Activated CD8-positive, alpha-beta T cell treated with anti-CD3 and anti-CD28 coated beads for 36 hours (primary cell): Measurements from ENCODE around the gene EAF2. TPM values are rescaled to one million over a fixed set of nuclear protein-coding genes. Genes with fewer than 3 reads are reported as not detected.
A peak's percentile ranks its signal among the peaks of the same experiment; 100 is the strongest.

Source experiments
- ATAC-seq: fragments of 200-7000 bp; cut with Tn5 transposase; one replicate; pipeline ENCODE4 v1.10.0; 2021; ENCODE audit warnings: mild to moderate bottlenecking, moderate library complexity
- CTCF ChIA-PET: fragments of 350-600 bp; sonication (Branson Sonifier 250); formaldehyde crosslinking; loops from one replicate; lab custom pipeline; 2021; ENCODE audit warnings: antibody characterized with exemption; lab: Charles Lee
- POLR2A ChIA-PET: fragments of 350-600 bp; sonication (Branson Sonifier 250); formaldehyde crosslinking; loops from one replicate; lab custom pipeline; 2021; ENCODE audit warnings: antibody characterized with exemption; lab: Charles Lee
- DNase-seq: peaks from one replicate; pipeline ENCODE4 v3.0.0-alpha.2; 2020
- H3K27ac Mint-ChIP-seq: one replicate; pipeline ENCODE4 v1.8.0; 2021; ENCODE audit warnings: mild to moderate bottlenecking, mixed read lengths
- H3K27me3 Mint-ChIP-seq: one replicate; pipeline ENCODE4 v1.8.0; 2021; ENCODE audit warnings: mixed read lengths
- H3K36me3 Mint-ChIP-seq: one replicate; pipeline ENCODE4 v1.8.0; 2021; ENCODE audit warnings: low read depth, mixed read lengths
- H3K4me1 Mint-ChIP-seq: one replicate; pipeline ENCODE4 v1.8.0; 2021; ENCODE audit warnings: low read depth, mixed read lengths
- H3K4me3 Mint-ChIP-seq: one replicate; pipeline ENCODE4 v1.8.0; 2021; ENCODE audit warnings: mild to moderate bottlenecking, moderate library complexity, mixed read lengths
- H3K9me3 Mint-ChIP-seq: one replicate; pipeline ENCODE4 v1.8.0; 2021; ENCODE audit warnings: mixed read lengths
- intact Hi-C: fragments of 100-400 bp; cut with micrococcal nuclease; formaldehyde crosslinking; loops from one replicate; pipeline ENCODE4 v1.10.0; 2022
- total RNA-seq, 2 experiments: library from RNA; stranded (reverse); gene quantifications; one replicate each; pipeline ENCODE4 v1.2.3, GENCODE V29; 2021
- TF ChIP-seq, protein P1 (sequence below): fragments of 200-600 bp; IDR thresholded peaks from one replicate; pipeline ENCODE4 v1.8.0; 2022; ENCODE audit warnings: antibody characterized with exemption, mild to moderate bottlenecking

The EAF2 gene
- total RNA-seq, 2 experiments from 2014 or later = 13.4 to 14.4 TPM

DNA sequence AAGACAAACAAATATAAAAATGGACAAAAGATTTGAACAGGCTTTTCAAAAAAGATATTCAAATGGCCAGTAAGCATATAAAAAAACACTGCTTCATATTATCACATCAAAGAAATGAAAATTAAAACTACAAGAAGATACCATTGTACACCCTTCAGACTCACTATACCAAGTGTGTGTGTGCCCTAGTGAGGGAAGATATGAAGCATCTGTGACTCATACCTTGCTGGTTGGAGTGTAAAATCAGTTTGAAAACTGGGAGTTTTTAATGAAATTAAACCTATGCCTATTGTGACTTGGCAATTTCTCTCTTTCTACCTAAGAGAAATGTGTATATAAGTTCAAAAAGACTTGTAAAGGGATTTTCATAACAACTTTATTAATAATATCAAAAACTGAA, 35.7 kb downstream of the EAF2 start:
- Mint-ChIP-seq H3K9me3 (no peaks in the 10 kb centered on the region), H3K27ac (no peak overlapping the region), H3K27me3 (no peaks in the 10 kb centered on the region), H3K4me1 (peaks cover 6% of the 10 kb centered on the region), H3K4me3 (no peak overlapping the region), H3K36me3 (peaks cover 11% of the 10 kb centered on the region)
- intact Hi-C loops = no loop called here
- ATAC-seq (no peak), DNase-seq (no peak)
- ChIA-PET POLR2A (no interaction called here), CTCF (no interaction called here)
- TF ChIP-seq, protein P1, sequence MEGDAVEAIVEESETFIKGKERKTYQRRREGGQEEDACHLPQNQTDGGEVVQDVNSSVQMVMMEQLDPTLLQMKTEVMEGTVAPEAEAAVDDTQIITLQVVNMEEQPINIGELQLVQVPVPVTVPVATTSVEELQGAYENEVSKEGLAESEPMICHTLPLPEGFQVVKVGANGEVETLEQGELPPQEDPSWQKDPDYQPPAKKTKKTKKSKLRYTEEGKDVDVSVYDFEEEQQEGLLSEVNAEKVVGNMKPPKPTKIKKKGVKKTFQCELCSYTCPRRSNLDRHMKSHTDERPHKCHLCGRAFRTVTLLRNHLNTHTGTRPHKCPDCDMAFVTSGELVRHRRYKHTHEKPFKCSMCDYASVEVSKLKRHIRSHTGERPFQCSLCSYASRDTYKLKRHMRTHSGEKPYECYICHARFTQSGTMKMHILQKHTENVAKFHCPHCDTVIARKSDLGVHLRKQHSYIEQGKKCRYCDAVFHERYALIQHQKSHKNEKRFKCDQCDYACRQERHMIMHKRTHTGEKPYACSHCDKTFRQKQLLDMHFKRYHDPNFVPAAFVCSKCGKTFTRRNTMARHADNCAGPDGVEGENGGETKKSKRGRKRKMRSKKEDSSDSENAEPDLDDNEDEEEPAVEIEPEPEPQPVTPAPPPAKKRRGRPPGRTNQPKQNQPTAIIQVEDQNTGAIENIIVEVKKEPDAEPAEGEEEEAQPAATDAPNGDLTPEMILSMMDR = no peak

DNA sequence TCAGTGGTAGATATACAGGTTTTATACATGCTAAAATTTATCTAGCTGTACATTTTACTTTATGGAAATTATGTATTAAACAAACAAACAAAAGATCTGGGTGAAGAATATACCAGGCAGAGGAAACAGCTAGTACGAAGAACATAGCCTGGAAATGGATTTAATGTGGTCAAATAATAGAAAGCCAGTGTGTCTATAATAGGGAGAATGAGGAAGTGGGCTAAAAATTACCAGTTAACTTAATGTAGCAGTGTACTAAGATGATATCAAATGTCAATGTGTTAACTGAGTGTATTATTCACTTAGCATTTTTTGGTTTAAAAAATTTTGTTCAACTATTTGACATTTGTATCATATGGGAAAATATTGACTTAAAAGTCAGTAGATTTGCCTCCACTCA, 36.4 kb downstream of the EAF2 start:
- H3K9me3 Mint-ChIP-seq = no peaks in the 10 kb centered on the region
- H3K27ac Mint-ChIP-seq = no peak overlapping the region
- no peak overlapping the region for H3K4me3 Mint-ChIP-seq
- intact Hi-C loops = no loop called here
- DNase-seq (no peak), ATAC-seq (no peak)
- ChIA-PET CTCF (no interaction called here), POLR2A (no interaction called here)
- TF ChIP-seq, protein P1 = no peak
- H3K36me3 Mint-ChIP-seq = peaks cover 10% of the 10 kb centered on the region
- H3K27me3 Mint-ChIP-seq = no peaks in the 10 kb centered on the region
- peaks cover 6% of the 10 kb centered on the region for H3K4me1 Mint-ChIP-seq

GRCh38 chr3:121878411-121878810, 43.4 kb downstream of the EAF2 start:
- ChIA-PET POLR2A (no interaction called here), CTCF (no interaction called here)
- DNase-seq (no peak), ATAC-seq (no peak)
- TF ChIP-seq, protein P1 = no peak
- Mint-ChIP-seq H3K36me3 (peaks cover 5% of the 10 kb centered on the region), H3K4me3 (no peak overlapping the region), H3K27ac (no peak overlapping the region), H3K27me3 (no peaks in the 10 kb centered on the region), H3K9me3 (no peaks in the 10 kb centered on the region), H3K4me1 (no peaks in the 10 kb centered on the region)
- intact Hi-C loops = no loop called here

- DNase-seq = peak; percentile 5
- POLR2A ChIA-PET = no interaction called here
- no peak for ATAC-seq
Observed at GRCh38 chr3:121883507-121883906, 48.5 kb downstream of the EAF2 start.

DNA sequence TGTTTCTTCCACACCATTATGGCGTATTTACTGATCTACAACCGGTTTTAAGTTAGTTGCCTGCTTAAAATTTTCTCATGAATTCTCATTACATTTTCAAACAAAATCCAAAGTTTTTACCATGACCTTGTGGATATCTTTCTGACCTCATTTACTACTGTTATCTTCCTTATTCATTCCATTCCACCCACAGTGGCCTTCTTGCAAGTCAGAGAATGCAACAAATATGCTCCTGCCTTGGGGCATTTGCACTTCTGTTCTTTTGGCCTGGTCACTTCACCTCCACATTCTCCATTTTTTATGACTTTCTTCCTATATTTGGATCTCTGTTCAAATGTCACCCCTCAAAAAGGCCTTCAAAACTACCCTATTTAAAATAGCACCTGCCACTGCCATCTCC, 50.4 kb downstream of the EAF2 start:
- POLR2A ChIA-PET = no interaction called here
- no peaks in the 10 kb centered on the region for H3K36me3 Mint-ChIP-seq
- H3K9me3 Mint-ChIP-seq = no peaks in the 10 kb centered on the region
- ATAC-seq (no peak), DNase-seq (no peak)
- no peaks in the 10 kb centered on the region for H3K27me3 Mint-ChIP-seq
- H3K27ac Mint-ChIP-seq = no peak overlapping the region
- no peak overlapping the region for H3K4me3 Mint-ChIP-seq
- intact Hi-C loops = loop anchor here (10.0 kb wide), 1 partner anchor 209 kb away; no protein-coding TSS in a partner anchor
- CTCF ChIA-PET = no interaction called here
- H3K4me1 Mint-ChIP-seq = no peaks in the 10 kb centered on the region
- TF ChIP-seq, protein P1 = no peak

More at GRCh38 chr3:121883507-121883906, 48.5 kb downstream of the EAF2 start:
- peaks cover 2% of the 10 kb centered on the region for H3K36me3 Mint-ChIP-seq
- no peaks in the 10 kb centered on the region for H3K4me1 Mint-ChIP-seq
- H3K27me3 Mint-ChIP-seq = no peaks in the 10 kb centered on the region
- intact Hi-C loops = loop anchor here (10.0 kb wide), 1 partner anchor 211 kb away; no protein-coding TSS in a partner anchor
- CTCF ChIA-PET = interaction anchor here (1.1 kb wide), 1 partner anchor 38 kb away, joined by 3 read pairs; no protein-coding TSS in a partner anchor
- no peak overlapping the region for H3K27ac Mint-ChIP-seq
- no peak overlapping the region for H3K4me3 Mint-ChIP-seq
- TF ChIP-seq, protein P1 = peak; percentile 48
- no peaks in the 10 kb centered on the region for H3K9me3 Mint-ChIP-seq
